Islet of Langerhans (tissue), 1 donor: ENCODE data around the gene TRAPPC6A.

ENCODE experiments used
- FAIRE-seq: peaks from one replicate; lab custom pipeline; 2011; peaks lifted over from hg19 to GRCh38; lab: Jason Lieb, UNC

Gene TRAPPC6A

DNA sequence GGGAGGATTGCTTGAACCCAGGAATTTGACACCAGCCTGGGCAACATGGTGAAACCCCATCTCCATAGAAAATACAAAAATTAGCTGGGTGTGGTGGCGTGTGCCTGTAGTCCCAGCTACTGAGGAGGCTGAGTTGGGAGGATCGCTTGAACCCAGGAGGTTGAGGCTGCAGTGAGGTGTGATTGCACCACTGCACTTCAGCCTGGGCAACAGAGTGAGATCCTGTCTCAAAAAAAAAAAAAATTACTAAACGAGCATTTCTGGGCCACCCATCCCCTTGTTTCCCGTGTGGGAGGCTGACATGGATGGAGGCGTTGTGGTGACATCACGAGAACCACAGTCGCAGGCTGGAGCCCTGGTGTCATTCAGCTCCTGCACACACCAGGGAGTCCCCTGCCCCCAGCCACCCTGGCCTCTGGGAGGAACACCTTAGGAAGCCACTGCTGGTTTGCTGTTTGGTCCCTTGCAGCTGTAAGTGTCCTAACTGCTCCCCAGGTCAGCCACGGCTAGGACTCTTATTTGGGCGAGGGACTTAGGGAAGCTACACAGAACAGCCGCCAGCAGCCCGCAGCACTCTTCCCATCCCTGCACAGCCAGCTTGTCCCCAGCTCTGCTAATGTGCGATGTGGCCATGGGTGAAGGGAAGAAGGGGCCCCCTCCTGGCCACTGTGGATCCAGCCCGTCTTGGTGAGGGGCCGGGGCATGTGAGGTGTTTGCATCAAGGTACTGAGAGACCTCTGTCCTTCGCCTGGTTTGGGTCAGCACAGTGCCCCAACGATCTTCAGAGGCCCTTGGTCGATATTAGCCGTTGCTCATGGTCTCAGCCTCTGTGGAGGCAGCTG lies 30.0 kb downstream of the TRAPPC6A start:
- no peak for FAIRE-seq

GRCh38 chr19:45146741-45147205 lies 31.3 kb downstream of the TRAPPC6A start:
- no peak for FAIRE-seq

DNA sequence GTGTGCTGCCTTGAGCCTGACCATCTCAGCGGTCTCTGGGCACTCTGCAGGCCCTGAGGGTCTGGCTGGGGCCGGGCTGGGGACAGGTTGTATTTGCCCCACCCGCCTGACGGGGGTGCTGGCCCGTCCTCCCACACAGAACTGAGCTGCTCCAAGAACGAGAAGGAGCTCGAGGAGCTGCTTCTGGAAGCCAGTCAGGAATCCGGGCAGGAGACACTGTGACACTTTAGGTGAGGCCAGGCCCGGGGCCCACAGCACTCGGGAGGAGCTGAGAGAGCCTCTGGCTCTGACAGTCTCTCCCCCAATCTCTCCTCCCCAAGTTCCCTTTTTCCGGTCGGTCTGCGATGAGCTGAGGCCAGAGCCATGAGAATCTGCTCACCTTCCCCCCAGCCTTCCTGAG lies 31.8 kb downstream of the TRAPPC6A start:
- no peak for FAIRE-seq

DNA sequence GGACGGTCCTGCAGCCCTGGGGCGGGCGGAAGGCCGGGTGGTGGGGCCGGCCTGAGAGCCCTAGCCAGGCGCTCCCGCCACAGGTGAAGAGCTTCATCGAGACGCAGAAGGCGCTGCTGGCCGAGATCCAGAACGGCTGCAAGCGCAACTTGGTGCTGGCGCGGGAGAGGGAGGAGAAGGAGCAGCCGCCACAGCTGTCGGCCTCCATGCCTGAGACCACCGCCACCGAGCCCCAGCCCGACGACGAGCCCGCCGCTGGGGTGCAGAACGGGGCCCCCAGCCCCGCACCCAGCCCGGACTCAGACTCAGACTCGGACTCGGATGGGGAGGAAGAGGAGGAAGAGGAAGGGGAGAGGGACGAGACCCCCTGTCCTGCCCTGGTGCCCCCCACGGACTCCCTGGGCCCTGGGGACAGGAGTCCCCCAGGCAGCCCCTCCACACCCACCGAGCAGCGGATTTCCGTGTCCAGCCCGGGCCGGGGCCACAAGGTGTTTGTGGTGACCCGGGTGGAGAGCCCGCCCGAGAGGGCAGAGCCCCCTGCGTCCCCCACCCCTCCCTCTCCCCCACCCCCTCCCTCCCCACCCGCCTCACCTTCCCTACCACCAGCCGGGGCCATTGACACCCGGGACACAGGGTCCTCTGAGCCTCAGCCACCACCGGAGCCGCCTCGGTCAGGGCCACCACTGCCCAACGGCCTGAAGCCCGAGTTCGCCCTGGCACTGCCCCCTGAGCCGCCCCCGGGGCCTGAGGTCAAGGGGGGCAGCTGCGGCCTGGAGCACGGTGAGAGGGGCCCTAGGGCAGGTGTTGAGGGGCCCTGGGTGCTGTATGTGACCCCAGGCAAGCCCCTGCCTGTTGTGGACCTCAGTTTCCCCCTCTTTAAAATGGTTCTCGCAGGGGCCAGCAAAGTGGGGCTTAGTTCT lies 32.5 kb downstream of the TRAPPC6A start:
- no peak for FAIRE-seq

DNA sequence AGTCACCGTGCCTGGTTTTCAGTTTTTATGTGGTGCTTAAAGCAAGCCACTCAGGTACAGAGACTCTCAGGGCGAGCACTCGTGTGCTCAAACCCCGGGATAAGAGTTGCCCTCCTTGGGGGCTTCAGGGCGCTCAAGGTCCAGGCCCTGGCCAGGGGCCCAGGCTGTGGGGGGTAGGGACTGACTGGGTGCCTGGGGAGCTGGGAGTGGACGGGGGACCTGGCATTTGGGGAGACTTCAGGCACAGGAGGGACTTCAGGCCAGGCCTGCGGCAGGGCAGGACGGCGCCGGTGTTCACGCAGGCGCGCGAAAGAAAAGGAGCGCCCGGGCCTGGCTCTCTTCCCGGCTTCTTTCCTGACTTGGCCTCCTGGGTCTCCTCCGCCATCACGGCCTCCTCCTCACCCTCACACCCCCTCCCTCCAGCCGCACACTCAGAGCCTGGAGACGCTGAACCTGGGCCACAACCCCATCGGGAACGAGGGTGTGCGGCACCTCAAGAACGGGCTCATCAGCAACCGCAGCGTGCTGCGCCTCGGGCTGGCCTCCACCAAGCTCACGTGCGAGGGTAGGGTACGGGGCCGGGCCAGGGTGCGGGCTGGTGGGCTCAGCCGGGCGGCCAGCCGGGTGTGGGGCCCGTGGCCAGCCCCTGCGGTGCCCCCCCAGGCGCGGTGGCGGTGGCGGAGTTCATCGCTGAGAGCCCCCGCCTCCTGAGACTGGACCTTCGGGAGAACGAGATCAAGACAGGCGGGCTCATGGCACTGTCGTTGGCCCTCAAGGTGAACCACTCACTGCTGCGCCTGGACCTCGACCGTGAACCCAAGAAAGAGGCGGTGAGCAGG lies 33.4 kb downstream of the TRAPPC6A start:
- FAIRE-seq, result no peak

DNA sequence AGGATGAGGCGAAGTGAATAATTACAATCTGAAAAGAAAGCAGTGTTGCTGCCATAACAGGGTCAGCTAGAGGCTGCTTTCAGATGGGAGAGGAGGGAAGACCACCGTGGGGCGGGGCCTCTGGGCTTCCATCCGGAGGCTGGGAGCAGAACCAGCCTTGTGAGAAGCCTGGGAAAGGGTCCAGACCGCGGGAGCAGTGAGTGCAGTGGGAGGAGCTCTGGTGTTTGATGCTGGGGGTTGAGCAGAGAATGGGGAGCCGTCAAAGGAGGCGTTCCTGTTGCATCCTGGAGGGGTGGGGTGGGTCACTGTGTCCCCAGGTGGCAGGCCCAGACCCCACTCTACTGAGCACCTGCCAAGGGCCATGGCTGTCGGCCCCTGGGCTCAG lies 35.3 kb downstream of the TRAPPC6A start:
- FAIRE-seq, result no peak

DNA sequence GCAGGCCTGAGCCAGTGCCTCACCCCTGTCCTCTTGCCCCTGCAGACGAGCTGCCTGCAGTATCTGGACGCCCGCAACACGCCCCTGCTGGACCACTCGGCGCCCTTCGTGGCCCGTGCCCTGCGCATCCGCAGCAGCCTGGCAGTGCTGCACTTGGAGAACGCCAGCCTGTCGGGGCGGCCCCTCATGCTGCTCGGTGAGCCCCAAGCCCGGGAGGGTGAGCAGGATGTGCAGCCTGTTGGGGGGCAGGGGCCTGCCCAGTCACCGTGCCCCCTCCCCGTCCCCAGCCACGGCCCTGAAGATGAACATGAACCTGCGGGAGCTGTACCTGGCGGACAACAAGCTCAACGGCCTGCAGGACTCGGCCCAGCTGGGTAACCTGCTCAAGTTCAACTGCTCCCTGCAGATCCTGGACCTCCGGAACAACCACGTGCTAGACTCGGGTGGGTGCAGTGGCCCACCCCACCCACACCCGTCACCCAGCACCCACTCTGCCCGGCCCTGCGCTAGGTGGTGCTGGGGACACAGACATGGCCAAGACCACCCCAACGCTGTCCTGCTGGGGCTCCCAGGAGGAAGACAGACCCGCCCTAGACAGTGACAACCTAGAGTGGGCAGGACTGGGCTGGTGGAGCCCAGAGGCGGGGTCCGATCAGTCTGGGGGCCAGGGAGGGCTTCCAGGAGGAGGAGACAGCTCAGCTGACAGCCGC lies 35.9 kb downstream of the TRAPPC6A start:
- no peak for FAIRE-seq

DNA sequence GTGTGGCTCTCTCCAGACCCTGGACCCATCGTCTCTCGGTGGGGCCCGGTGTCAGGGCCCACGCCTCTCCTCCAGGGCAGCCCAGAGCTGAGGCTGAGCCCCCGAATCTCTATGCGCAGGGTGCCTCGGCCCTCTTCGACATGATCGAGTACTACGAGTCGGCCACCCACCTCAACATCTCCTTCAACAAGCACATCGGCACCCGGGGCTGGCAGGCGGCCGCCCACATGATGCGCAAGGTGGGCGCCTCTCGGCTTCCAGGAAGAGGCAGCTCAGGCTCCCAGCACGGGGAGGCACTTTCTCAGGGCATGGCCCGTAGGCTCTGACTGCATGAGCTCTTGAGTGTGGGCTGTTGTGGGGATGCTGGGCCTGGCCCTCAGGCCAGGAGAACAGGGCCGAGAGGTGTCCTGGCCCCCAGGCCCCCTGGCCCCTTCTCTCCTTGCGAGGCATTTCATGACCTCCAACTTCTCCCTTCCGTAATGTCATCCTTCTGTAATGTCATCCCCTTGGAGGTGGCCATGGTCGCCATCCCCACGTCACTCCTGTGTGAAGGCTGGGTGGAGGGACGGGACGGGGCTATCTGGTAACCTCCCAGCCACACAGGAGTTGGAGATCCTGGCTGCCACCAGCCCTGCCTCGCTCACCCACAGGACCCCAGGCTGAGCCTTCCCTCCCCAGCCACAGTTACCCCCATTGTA lies 36.7 kb downstream of the TRAPPC6A start:
- FAIRE-seq, result no peak

GRCh38 chr19:45140533-45140932 lies 37.5 kb downstream of the TRAPPC6A start:
- FAIRE-seq, result no peak

DNA sequence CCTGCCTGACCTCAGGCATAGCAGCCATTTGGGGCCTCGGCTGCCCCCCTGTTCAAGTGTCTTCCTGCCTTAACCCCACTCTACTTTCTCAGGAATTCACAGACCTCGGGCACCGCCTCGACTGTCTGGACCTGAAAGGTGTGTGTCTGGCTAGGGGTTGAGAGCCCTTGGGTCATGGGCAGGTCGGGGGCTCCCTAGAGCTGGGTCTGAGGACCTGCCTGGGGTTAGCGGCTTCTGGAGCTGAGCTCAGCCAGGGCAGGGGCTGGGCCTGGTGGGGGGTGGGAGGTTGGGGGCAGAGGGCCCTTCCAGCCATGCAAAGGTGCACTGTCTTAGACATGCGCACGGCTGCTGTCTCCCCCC lies 37.9 kb downstream of the TRAPPC6A start:
- no peak for FAIRE-seq

DNA sequence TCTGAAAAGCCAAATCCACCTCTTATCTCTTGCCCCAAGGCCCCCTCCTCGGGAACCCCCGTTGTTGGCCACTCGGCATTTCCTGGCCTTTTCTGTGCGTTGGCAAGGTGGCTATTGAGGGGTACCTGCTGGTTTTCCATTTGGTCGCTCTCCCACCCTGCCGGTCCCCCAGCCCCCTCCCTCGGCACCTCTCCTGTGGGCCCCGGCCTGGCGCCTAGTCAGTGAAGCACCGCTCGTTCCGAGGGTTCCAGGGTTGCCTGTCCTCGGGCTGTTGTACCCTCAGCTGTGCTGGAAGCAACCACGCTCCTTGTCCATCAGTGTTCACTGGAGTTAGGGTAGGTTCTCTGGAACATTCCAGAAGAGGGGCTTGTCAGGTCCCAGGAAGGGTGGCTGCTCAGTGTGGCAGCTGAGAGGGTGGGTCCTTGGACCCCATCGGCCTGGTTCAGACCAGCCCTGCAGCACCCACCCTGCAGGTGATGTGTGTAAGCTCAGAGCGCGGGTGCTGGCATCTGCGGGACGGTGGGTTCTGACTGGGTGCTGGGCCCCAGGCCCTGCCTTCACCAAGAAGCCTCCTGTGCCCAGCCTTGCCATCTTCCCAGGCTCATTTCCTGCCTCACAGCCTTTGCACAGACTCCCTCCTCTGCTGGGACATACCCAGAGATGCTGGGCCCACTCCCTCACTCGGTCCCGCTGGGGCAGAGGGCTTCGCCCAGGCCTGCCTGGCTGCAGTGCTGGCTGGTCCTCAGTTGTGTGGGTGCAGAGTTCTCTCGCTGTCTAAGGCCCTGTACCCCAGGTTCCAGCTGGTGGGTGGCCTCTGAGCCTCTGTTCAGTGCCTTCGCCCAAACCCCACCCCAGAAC lies 38.5 kb downstream of the TRAPPC6A start:
- no peak for FAIRE-seq

DNA sequence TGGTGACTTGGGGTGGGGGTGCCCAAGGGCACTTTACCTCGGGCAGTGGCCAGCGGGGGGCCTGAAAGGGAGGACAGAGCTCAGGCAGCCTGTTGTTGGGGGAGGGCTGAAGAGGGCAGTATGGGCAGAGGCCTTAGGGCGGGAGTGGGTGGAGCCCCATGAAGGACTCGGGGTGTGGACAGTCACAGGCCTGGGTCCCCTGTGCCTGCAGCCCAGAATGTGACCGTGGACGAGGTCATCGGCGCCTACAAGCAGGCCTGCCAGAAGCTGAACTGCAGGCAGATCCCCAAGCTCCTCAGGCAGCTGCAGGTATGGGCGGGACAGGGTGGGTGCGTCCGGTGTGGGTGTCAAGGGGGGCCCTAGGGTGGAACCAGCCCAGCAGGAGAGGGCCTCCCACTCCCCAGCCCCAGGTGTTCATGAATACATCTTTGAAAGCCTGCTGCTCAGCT lies 39.7 kb downstream of the TRAPPC6A start:
- FAIRE-seq, result no peak

- no peak for FAIRE-seq
Observed at GRCh38 chr19:45137179-45137761, 40.8 kb downstream of the TRAPPC6A start.

- FAIRE-seq, result no peak
Observed at GRCh38 chr19:45136507-45137178, 41.4 kb downstream of the TRAPPC6A start.

DNA sequence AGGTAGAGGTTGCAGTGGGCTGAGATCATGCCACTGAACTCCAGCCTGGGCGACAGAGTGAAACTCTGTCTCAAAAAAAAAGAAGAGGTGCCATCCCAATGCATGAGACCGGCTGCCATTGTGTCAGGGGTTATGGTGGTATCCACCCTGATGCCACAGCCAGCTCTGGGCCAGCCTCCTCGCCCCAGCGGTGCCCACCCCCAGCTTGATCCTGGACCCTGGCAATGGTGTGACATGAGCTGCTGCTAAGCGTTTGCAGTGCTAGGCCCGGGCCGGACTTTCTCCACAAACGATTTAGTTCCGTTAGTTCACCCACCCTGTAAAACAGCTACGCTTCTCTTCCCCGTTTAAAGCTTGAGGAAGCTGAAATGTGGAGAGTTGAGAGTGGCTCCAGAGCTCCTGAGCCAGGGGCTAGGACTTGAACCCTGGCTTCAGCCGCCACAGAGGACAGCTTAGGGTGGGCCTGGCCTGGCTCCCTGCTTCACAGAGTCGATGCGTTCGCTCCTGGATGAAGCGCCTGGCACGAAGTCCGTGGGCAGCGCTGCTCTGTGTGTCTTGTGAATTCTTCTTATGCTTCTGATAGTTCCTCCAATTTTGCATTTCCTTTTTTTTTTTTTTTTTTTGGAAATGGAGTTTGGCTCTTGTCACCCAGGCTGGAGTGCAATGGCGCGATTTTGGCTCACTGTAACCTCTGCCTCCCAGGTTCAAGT lies 42.7 kb downstream of the TRAPPC6A start:
- no peak for FAIRE-seq

DNA sequence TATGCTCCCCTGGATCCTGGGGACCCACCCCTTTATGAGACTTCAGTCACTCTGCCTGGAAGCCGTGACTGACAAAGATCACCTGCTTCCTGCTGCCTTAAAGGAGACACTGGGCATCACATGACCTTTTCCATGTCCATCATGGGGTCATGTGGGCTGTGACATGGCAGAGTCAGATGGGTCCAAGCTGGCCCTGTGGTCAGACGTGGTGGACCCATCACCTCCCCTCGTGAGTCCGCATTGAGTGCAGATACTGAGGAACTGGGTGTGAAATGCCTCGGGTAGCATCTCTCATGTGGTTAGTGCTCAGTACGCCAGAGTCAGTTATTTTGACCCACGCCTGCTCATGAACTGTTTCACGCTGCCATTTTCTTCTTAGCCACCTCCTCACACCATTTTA lies 44.4 kb downstream of the TRAPPC6A start:
- FAIRE-seq, result no peak

DNA sequence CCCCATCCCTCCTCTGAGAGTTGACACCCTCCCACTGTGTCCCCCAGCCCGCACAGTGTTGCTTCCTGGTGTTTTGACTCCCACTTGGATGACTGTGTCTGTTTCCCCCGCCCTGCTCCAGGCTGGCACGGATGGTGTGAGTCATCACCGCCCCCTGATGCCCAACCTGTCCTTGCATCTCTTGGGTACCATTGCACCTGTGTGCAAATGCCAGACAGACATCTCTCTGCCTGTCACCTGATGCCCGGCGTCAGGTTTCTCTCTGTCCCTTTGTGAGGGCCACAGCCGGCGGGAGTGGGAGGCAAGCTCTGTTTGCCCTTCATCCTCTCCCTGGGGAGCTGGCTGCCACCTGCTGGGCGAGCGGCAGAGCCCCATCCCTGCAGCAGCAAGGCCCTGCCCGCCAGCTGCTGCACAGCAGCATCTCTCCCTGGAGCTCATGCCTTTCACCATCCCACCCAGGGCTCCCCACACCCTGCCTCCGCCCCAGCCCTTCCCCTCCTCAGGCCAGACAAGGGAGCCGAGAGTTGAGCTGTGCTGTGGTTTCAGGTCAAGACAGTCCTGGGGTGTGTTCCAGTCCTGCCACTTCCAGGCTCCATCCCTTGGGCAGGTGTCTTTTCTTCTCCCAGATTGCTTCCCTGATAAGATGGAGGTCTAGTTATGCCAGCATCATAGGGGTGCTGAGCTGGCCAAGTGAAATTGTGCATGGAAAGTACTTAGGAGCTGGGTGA lies 47.0 kb downstream of the TRAPPC6A start:
- no peak for FAIRE-seq

DNA sequence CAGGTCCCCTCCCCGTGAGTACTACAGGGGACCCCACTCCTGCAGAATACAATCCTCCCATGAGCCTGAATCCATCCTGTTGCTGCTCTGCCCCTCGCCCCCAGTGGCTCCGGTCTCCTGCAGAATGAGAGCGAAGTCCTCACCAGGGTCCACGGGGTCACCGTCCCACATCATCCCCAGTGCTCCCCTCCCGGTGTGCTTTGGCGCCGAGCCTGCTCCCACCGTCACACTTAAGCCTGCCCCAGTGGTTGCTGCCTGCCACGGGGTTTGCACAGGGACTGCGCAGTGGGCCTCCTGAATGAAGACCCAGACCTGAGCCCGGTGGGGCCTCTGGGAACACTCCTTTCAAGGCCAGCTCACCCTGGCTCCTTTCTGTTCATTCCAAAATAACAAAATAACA lies 47.8 kb downstream of the TRAPPC6A start:
- FAIRE-seq, result no peak
